ENCODE data around the gene IDH3G.

GRCh38 chrX:153812220-153812619 lies 18.0 kb upstream of the IDH3G start:
- TF ChIP-seq CTCF (IDR thresholded peaks at IDR 0.05) (no peak), POLR2A (IDR thresholded peaks at IDR 0.05) (no peak), EP300 (IDR thresholded peaks at IDR 0.05) (no peak)
